ENCODE measurements around the gene CACNA1I.

Gene CACNA1I

GRCh38 chr22:39648630-39648950 is 78.0 kb downstream of the CACNA1I start:
- no peak for DNase-seq (ENCODE audit: extremely low spot score)
- ChIA-PET POLR2A (no interaction called here), CTCF (no interaction called here)
- TF ChIP-seq BHLHE40 (IDR thresholded peaks at IDR 0.05; ENCODE audit: borderline replicate concordance) (no peak), LEF1 (IDR thresholded peaks at IDR 0.05; ENCODE audit: borderline replicate concordance) (no peak), SUZ12 (IDR thresholded peaks at IDR 0.05) (no peak), L3MBTL2 (conservative IDR thresholded peaks at IDR 0.05) (no peak), HDGF (IDR thresholded peaks at IDR 0.05; ENCODE audit: borderline replicate concordance) (no peak), PKNOX1 (IDR thresholded peaks at IDR 0.05) (no peak), TARDBP (IDR thresholded peaks at IDR 0.05) (no peak), ZNF384 (IDR thresholded peaks at IDR 0.05) (no peak), FOXA1 (IDR thresholded peaks at IDR 0.05) (no peak), FOXK2 (IDR thresholded peaks at IDR 0.05) (no peak), SP1 (IDR thresholded peaks at IDR 0.05) (no peak), ELF4 (IDR thresholded peaks at IDR 0.05) (no peak), FOXM1 (IDR thresholded peaks at IDR 0.05; ENCODE audit: borderline replicate concordance) (no peak), CTBP1 (IDR thresholded peaks at IDR 0.05; ENCODE audit: borderline replicate concordance) (no peak), NFRKB (IDR thresholded peaks at IDR 0.05) (no peak), ARNT (IDR thresholded peaks at IDR 0.05) (no peak)

- DNase-seq (ENCODE audit: extremely low spot score) = no peak
- ChIA-PET CTCF (no interaction called here), POLR2A (no interaction called here)
- no peak for TF ChIP-seq FOXA1 (IDR thresholded peaks at IDR 0.05)
- TF ChIP-seq FOXM1 (IDR thresholded peaks at IDR 0.05; ENCODE audit: borderline replicate concordance) = no peak
- no peak for TF ChIP-seq ELF4 (IDR thresholded peaks at IDR 0.05)
- no peak for TF ChIP-seq BHLHE40 (IDR thresholded peaks at IDR 0.05; ENCODE audit: borderline replicate concordance)
- no peak for TF ChIP-seq L3MBTL2 (conservative IDR thresholded peaks at IDR 0.05)
- TF ChIP-seq LEF1 (IDR thresholded peaks at IDR 0.05; ENCODE audit: borderline replicate concordance) = no peak
- no peak for TF ChIP-seq ARNT (IDR thresholded peaks at IDR 0.05)
- no peak for TF ChIP-seq TARDBP (IDR thresholded peaks at IDR 0.05)
- no peak for TF ChIP-seq HDGF (IDR thresholded peaks at IDR 0.05; ENCODE audit: borderline replicate concordance)
- no peak for TF ChIP-seq CTBP1 (IDR thresholded peaks at IDR 0.05; ENCODE audit: borderline replicate concordance)
- no peak for TF ChIP-seq ZNF384 (IDR thresholded peaks at IDR 0.05)
- no peak for TF ChIP-seq SP1 (IDR thresholded peaks at IDR 0.05)
- no peak for TF ChIP-seq PKNOX1 (IDR thresholded peaks at IDR 0.05)
- no peak for TF ChIP-seq FOXK2 (IDR thresholded peaks at IDR 0.05)
- TF ChIP-seq NFRKB (IDR thresholded peaks at IDR 0.05) = no peak
- no peak for TF ChIP-seq SUZ12 (IDR thresholded peaks at IDR 0.05)
These were observed 79.0 kb downstream of the CACNA1I start for GRCh38 chr22:39649500-39650089.

GRCh38 chr22:39651053-39651996 is 80.8 kb downstream of the CACNA1I start:
- TF ChIP-seq ZNF384 (IDR thresholded peaks at IDR 0.05) = no peak
- TF ChIP-seq PKNOX1 (IDR thresholded peaks at IDR 0.05) = no peak
- no peak for TF ChIP-seq FOXK2 (IDR thresholded peaks at IDR 0.05)
- no peak for TF ChIP-seq FOXA1 (IDR thresholded peaks at IDR 0.05)
- TF ChIP-seq SP1 (IDR thresholded peaks at IDR 0.05) = no peak
- no peak for TF ChIP-seq BHLHE40 (IDR thresholded peaks at IDR 0.05; ENCODE audit: borderline replicate concordance)
- TF ChIP-seq CTBP1 (IDR thresholded peaks at IDR 0.05; ENCODE audit: borderline replicate concordance) = no peak
- TF ChIP-seq ELF4 (IDR thresholded peaks at IDR 0.05) = no peak
- no peak for TF ChIP-seq FOXM1 (IDR thresholded peaks at IDR 0.05; ENCODE audit: borderline replicate concordance)
- no peak for TF ChIP-seq TARDBP (IDR thresholded peaks at IDR 0.05)
- no peak for TF ChIP-seq LEF1 (IDR thresholded peaks at IDR 0.05; ENCODE audit: borderline replicate concordance)
- TF ChIP-seq L3MBTL2 (conservative IDR thresholded peaks at IDR 0.05) = no peak
- no peak for TF ChIP-seq ARNT (IDR thresholded peaks at IDR 0.05)
- TF ChIP-seq SUZ12 (IDR thresholded peaks at IDR 0.05) = no peak
- ChIA-PET POLR2A (interaction anchor here (1.1 kb wide), 1 partner anchor 393 kb away, joined by 3 read pairs; no protein-coding TSS in a partner anchor), CTCF (no interaction called here)
- DNase-seq (ENCODE audit: extremely low spot score) = no peak

- ChIA-PET POLR2A (no interaction called here), CTCF (interaction anchor here (0.7 kb wide), 2 partner anchors 120 to 153 kb away, joined by 3 read pairs; no protein-coding TSS in a partner anchor)
- no peak for DNase-seq (ENCODE audit: extremely low spot score)
- no peak for TF ChIP-seq FOXK2 (IDR thresholded peaks at IDR 0.05)
- no peak for TF ChIP-seq CTBP1 (IDR thresholded peaks at IDR 0.05; ENCODE audit: borderline replicate concordance)
- no peak for TF ChIP-seq LEF1 (IDR thresholded peaks at IDR 0.05; ENCODE audit: borderline replicate concordance)
- no peak for TF ChIP-seq L3MBTL2 (conservative IDR thresholded peaks at IDR 0.05)
- TF ChIP-seq SP1 (IDR thresholded peaks at IDR 0.05) = no peak
- TF ChIP-seq NFRKB (IDR thresholded peaks at IDR 0.05) = no peak
- no peak for TF ChIP-seq ARNT (IDR thresholded peaks at IDR 0.05)
- TF ChIP-seq FOXA1 (IDR thresholded peaks at IDR 0.05) = no peak
- TF ChIP-seq ZNF384 (IDR thresholded peaks at IDR 0.05) = no peak
- TF ChIP-seq SUZ12 (IDR thresholded peaks at IDR 0.05) = no peak
- no peak for TF ChIP-seq BHLHE40 (IDR thresholded peaks at IDR 0.05; ENCODE audit: borderline replicate concordance)
- TF ChIP-seq ELF4 (IDR thresholded peaks at IDR 0.05) = no peak
- TF ChIP-seq PKNOX1 (IDR thresholded peaks at IDR 0.05) = no peak
- TF ChIP-seq HDGF (IDR thresholded peaks at IDR 0.05; ENCODE audit: borderline replicate concordance) = no peak
- TF ChIP-seq TARDBP (IDR thresholded peaks at IDR 0.05) = no peak
- no peak for TF ChIP-seq FOXM1 (IDR thresholded peaks at IDR 0.05; ENCODE audit: borderline replicate concordance)
These were observed 82.6 kb downstream of the CACNA1I start for GRCh38 chr22:39652990-39653786.
